ENCODE measurements around the gene CHTF18.

The CHTF18 gene

GRCh38 chr16:781346-782010 is 6.9 kb upstream of the CHTF18 start:
- TF ChIP-seq CTCF (IDR thresholded peaks at IDR 0.05) = no peak

DNA sequence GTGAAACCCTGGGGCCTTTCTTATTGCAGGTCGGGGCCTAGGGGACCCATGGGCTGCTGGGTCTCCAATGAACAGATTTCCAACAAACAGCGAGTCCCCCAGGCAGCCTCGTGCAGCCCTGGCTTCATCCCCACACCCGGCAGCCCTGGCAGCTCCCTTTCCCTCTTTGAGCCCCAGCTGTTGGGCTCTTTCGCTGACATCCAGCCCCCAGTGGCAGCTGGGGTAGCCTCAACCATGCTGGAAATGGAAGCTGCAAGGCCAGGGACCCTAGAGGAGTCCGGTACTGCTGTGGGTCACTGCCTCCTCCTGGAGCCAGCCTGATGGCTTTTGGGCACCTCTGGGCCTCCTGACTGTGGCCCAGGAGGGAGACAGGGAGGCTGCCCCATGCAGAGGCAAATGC is 6.2 kb upstream of the CHTF18 start:
- no peak for TF ChIP-seq CTCF (IDR thresholded peaks at IDR 0.05)

DNA sequence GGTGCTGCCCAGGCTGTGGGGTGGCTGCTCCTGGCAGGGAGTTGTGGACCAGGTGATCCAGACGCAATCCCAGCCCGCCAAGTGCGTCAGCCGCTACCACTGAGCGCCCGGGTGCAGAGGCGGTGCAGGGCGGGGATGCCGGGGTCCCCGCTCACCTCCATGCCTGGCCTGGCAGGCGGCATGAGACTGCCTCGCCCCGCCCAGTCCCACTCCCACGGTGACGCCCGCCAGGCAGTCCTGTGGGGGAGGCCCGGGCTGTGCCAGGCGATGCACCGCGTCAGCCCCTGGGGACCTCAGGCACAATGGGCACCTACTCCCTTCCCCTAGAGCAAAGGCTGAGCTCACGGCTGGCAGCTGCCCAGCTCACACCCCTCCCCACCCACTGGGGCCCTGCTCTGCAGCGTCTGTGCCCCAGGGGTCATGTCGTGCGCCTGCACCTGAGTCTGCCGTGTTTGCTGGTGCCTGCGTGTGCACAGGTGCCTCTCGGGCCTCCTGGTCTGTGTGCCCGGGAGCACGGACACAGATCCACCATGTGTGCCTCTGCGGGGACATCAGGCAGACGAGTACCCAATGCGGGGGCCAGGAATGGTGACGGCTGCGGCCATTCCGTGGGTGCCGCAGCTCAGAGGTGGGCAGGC is 5.5 kb upstream of the CHTF18 start:
- no peak for TF ChIP-seq CTCF (IDR thresholded peaks at IDR 0.05)

DNA sequence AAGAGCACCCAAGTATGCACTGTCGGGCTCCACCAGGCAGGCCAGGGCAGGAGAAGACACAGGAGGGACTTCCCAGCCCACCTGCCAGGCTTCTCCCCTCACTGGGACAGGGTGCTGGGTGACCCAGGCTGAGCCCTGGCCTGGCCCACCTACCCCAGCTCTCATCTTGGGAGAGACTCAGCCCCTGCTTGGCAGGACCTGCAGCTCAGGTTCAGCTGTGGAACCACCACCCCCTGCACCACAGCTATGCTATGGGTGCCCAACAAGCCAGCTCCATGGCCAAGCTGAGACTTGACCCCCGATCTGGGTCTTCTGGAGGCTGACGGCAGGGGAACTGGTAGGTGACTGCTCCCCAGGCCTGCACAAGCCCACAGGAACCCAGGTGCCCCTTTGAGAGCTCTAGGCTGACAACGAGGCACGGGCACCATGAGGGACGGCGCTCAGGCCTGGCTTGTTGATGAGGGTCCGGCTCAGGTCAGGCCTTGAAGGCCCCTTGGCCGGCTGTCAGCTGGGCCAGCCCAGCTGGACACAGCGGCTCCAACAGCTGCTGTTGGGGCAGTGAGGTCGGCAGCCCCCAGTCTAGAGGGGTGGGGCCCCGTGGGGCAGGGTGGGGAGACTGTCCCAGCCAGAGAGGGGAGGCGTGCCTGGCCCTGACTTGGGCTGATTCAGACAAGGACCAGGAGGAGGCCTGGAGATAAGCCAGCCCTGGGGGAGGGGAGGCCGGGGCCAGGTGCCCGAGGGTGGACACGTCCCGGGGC is 4.8 kb upstream of the CHTF18 start:
- no peak for TF ChIP-seq CTCF (IDR thresholded peaks at IDR 0.05)

- no peak for TF ChIP-seq CTCF (IDR thresholded peaks at IDR 0.05)
These were observed 4.0 kb upstream of the CHTF18 start for GRCh38 chr16:784431-784830.

- TF ChIP-seq CTCF (IDR thresholded peaks at IDR 0.05) = peak; percentile 85
These were observed 2.6 kb upstream of the CHTF18 start for GRCh38 chr16:785563-786535.

All from LNCAP (cell line).